Peyer's patch (tissue), 4 donors: ENCODE data around the gene ZNF518A. TPM values are rescaled to one million over a fixed set of nuclear protein-coding genes. Genes with fewer than 3 reads are reported as not detected.
A peak's percentile ranks its signal among the peaks of the same experiment; 100 is the strongest.

Experiments
- DNase-seq, 3 donors: peaks; one replicate each; pipeline ENCODE4 v3.0.0-alpha.2; 2017 to 2019
- H3K27ac ChIP-seq, 4 donors: fragments of 200-600 bp; sonication (generic); one replicate each; pipeline ENCODE4 v1.5.1; 2016 to 2019
- H3K27me3 ChIP-seq, 2 donors: fragments of 200-600 bp; sonication (generic); one replicate each; pipeline ENCODE4 v1.5.1; 2019
- H3K36me3 ChIP-seq, 3 donors: fragments of 200-600 bp; sonication (generic); one replicate each; pipeline ENCODE4 v1.5.1; 2016 to 2019
- H3K4me1 ChIP-seq, 4 donors: fragments of 200-600 bp; sonication (generic); one replicate each; pipeline ENCODE4 v1.5.1; 2016 to 2019
- H3K4me3 ChIP-seq, 4 donors: fragments of 200-600 bp; sonication (generic); 1 replicate in 3 of 4; 2 replicates in 1 of 4; pipeline ENCODE4 v1.5.1; 2016 to 2019; ENCODE audit warnings: mild to moderate bottlenecking in 1 of 4
- H3K9me3 ChIP-seq, 4 donors: fragments of 200-600 bp; sonication (generic); one replicate each; pipeline ENCODE4 v1.5.1; 2016 to 2019; ENCODE audit warnings: mild to moderate bottlenecking in 1 of 4
- POLR2A ChIP-seq, 2 donors: fragments of 450-650 bp; IDR thresholded peaks; one replicate each; pipeline ENCODE4 v1.5.1; 2017; ENCODE audit warnings: antibody characterized with exemption in 2 of 2, mild to moderate bottlenecking in 2 of 2, moderate library complexity in 2 of 2
- total RNA-seq, 4 donors: library from RNA; depleted of rRNA; stranded (reverse); fragments of >200 nt; gene quantifications; one replicate each; pipeline ENCODE4 v1.1.0, GENCODE V29; 2016
- TF ChIP-seq, protein P1 (sequence below), 6 experiments: fragments of 450-650 bp in 4 of 6; fragments of 200-600 bp in 2 of 6; sonication (generic) in 1 of 6; IDR thresholded peaks; one replicate each; pipeline ENCODE4 v1.5.1; 2017 to 2019; ENCODE audit warnings: antibody characterized with exemption in 6 of 6, mild to moderate bottlenecking in 3 of 6, moderate library complexity in 1 of 6

The ZNF518A gene
- total RNA-seq, 4 donors from 2014 or later: 23.9 to 43.2 (median 35.0) TPM

DNA sequence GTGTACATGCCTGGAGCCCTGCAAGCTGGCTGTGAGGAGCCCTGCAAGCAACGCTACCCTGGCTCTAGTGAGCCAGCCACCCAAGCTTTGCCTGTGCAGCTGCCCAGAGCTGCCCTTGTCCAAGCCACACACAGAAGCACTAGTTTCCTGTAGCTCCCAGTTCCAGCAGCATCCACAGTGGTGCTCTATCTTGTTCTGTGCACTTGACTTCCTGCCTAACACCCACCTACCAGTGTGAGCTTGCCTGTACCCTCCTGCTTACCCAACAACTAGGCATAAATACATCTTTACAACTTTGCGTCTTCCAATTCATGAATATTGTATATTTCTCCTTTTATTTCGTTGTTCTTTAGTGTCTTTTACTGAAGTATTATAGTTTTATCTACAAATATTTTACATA lies 32.2 kb upstream of the ZNF518A start:
- DNase-seq: no peak
- H3K27me3 ChIP-seq: no peaks in the 10 kb centered on the region

DNA sequence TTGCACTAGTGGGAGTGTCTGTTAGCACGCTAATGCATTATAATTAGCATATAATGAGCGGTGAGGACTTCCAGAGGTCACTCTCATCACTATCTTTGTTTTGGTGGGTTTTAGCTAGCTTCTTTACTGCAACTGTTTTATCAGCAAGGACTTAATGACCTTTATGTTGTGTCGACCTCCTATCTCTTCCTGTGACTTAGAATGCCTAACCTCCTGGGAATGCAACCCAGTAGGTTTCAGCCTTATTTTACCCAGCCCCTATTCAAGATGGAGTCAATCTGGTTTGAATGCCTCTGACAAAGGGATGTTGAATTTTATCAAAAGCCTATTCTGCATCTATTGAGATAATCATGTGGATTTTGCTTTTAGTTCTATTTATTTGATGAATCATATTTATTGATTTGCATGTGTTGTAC lies 22.5 kb upstream of the ZNF518A start:
- H3K9me3 ChIP-seq: no peaks in the 10 kb centered on the region
- TF ChIP-seq, protein P1, sequence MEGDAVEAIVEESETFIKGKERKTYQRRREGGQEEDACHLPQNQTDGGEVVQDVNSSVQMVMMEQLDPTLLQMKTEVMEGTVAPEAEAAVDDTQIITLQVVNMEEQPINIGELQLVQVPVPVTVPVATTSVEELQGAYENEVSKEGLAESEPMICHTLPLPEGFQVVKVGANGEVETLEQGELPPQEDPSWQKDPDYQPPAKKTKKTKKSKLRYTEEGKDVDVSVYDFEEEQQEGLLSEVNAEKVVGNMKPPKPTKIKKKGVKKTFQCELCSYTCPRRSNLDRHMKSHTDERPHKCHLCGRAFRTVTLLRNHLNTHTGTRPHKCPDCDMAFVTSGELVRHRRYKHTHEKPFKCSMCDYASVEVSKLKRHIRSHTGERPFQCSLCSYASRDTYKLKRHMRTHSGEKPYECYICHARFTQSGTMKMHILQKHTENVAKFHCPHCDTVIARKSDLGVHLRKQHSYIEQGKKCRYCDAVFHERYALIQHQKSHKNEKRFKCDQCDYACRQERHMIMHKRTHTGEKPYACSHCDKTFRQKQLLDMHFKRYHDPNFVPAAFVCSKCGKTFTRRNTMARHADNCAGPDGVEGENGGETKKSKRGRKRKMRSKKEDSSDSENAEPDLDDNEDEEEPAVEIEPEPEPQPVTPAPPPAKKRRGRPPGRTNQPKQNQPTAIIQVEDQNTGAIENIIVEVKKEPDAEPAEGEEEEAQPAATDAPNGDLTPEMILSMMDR (IDR thresholded peaks at IDR 0.05): no peak
- TF ChIP-seq POLR2A (IDR thresholded peaks at IDR 0.05): no peak
- H3K4me3 ChIP-seq: no peak overlapping the region
- DNase-seq: no peak
- H3K27me3 ChIP-seq: no peaks in the 10 kb centered on the region
- H3K4me1 ChIP-seq: no peaks in the 10 kb centered on the region
- no peaks in the 10 kb centered on the region for H3K36me3 ChIP-seq
- no peak overlapping the region for H3K27ac ChIP-seq

More for the DNA sequence above, 32.2 kb upstream of the ZNF518A start:
- Histone ChIP-seq H3K27ac (no peak overlapping the region), H3K9me3 (no peaks in the 10 kb centered on the region), H3K36me3 (no peaks in the 10 kb centered on the region), H3K4me1 (no peaks in the 10 kb centered on the region), H3K4me3 (no peak overlapping the region)
- TF ChIP-seq, protein P1 (IDR thresholded peaks at IDR 0.05): no peak
- no peak for TF ChIP-seq POLR2A (IDR thresholded peaks at IDR 0.05)

DNA sequence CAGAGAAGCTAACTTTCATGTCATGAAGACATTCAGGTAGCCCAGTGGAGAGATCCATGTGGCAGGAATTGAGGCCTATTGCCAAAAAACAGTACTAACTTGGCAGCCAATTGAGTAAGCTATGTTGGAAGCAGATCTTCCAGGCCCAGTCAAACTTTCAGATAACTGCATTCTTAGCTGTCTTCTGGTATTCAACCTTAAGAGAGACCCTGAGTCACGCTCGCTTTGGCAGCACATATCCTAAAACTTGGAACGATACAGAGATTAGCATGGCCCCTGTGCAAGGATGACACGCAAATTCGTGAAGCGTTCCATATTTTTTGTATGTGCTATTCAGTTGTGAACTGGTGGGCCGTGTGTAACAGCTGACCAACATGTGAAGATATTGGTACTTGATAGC lies 17.6 kb upstream of the ZNF518A start:
- no peak for DNase-seq
- H3K27ac ChIP-seq: no peak overlapping the region
- TF ChIP-seq POLR2A (IDR thresholded peaks at IDR 0.05): no peak
- TF ChIP-seq, protein P1 (IDR thresholded peaks at IDR 0.05): no peak
- no peaks in the 10 kb centered on the region for H3K36me3 ChIP-seq
- no peak overlapping the region for H3K4me3 ChIP-seq
- no peaks in the 10 kb centered on the region for H3K4me1 ChIP-seq
- no peaks in the 10 kb centered on the region for H3K9me3 ChIP-seq
- no peaks in the 10 kb centered on the region for H3K27me3 ChIP-seq

DNA sequence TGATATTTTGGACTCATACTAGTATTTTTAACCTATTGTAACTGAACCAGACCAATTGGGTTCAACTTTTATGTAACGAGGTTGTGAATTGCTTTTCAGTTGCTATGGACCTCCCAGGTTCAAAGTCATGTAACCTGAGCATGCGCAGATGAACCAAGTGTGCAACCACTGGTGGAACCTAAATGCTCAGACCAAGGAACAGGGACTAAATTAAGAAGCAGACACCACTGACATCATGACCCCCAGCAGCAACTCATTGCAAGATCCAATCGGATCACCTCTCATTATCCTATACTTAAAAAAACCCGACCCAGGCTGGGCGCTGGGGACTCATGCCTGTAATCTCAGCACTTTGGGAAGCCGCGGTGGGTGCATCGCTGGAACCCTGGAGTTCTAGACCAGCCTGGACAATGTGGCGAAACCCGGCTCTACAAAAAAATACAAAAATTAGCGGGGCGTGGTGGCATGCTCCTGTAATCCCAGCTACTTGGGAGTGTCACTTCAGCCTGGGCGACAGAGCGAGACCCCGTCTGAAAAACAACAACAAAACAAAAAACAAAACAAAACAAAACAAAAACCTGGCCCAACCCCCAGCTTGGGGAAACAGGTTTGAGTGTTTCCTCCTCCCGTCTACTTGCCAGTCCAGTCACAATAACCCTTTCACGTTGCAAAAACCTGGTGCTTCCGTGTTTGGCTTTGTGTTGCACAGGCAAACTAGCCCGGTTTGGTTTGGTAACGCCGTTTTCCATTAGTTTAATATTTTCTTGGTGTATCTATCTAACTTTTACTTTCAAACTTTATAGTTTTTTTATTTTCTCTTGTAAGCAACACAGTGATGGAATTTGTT lies 11.3 kb upstream of the ZNF518A start:
- no peak for DNase-seq
- no peak for TF ChIP-seq POLR2A (IDR thresholded peaks at IDR 0.05)
- TF ChIP-seq, protein P1 (IDR thresholded peaks at IDR 0.05): no peak
- Histone ChIP-seq H3K27ac (no peak overlapping the region), H3K27me3 (no peaks in the 10 kb centered on the region), H3K9me3 (no peaks in the 10 kb centered on the region), H3K36me3 (no peaks in the 10 kb centered on the region), H3K4me3 (peak overlapping the region in 2 of 4 donors; percentile 5 to 11), H3K4me1 (no peaks in the 10 kb centered on the region)

DNA sequence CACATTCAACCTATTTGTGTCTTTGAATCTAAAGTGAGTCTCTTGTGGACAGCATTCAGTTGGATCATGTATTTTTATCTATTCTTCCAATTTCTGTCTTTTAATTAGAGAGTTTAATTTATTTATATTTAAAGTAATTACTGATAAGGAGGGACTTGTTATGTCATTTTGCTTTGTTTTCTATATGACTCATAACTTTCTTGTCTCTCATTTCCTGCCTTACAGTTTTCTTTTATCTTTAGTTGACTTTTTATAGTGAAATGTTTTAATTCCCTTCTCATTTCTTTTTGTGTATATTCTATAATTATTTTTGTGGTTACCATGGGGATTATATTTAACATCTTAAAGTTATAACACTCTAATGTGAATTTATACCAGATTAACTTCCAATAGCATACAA lies 7.3 kb upstream of the ZNF518A start:
- no peaks in the 10 kb centered on the region for H3K9me3 ChIP-seq

More for the DNA sequence above, 7.3 kb upstream of the ZNF518A start:
- no peak for DNase-seq
- Histone ChIP-seq H3K36me3 (no peaks in the 10 kb centered on the region), H3K27ac (no peak overlapping the region), H3K4me3 (no peak overlapping the region), H3K27me3 (no peaks in the 10 kb centered on the region), H3K4me1 (no peaks in the 10 kb centered on the region)
- TF ChIP-seq, protein P1 (IDR thresholded peaks at IDR 0.05): no peak
- TF ChIP-seq POLR2A (IDR thresholded peaks at IDR 0.05): no peak
